C4-2B (cell line): Measurements from ENCODE around the gene TNFRSF13B.

Source experiments
- H3K27ac ChIP-seq: fragments of 450-650 bp; 2 replicates; pipeline ENCODE4 v1.5.1; 2017
- CTCF ChIP-seq: fragments of 450-650 bp; conservative IDR thresholded peaks from 2 replicates; pipeline ENCODE4 v1.5.1; 2017; ENCODE audit warnings: mild to moderate bottlenecking
- ZFX ChIP-seq: fragments of 450-650 bp; IDR thresholded peaks from 2 replicates; pipeline ENCODE4 v1.6.1; 2017

The TNFRSF13B gene

GRCh38 chr17:16995930-16996329, 24.0 kb upstream of the TNFRSF13B start:
- no peak overlapping the region for H3K27ac ChIP-seq
- TF ChIP-seq ZFX (no peak), CTCF (no peak)

- no peak overlapping the region for H3K27ac ChIP-seq
- TF ChIP-seq CTCF: no peak
- TF ChIP-seq ZFX: no peak
Measured at GRCh38 chr17:16994631-16995030, 22.7 kb upstream of the TNFRSF13B start.

GRCh38 chr17:16991349-16992009, 19.6 kb upstream of the TNFRSF13B start:
- no peak overlapping the region for H3K27ac ChIP-seq

GRCh38 chr17:16989953-16990860, 18.3 kb upstream of the TNFRSF13B start:
- TF ChIP-seq ZFX (no peak), CTCF (no peak)
- H3K27ac ChIP-seq: no peak overlapping the region

More at GRCh38 chr17:16991349-16992009, 19.6 kb upstream of the TNFRSF13B start:
- TF ChIP-seq ZFX (no peak), CTCF (peak; percentile 91)

GRCh38 chr17:16989230-16989952, 17.5 kb upstream of the TNFRSF13B start:
- H3K27ac ChIP-seq: no peak overlapping the region
- TF ChIP-seq ZFX (no peak), CTCF (no peak)

- TF ChIP-seq ZFX (no peak), CTCF (no peak)
- H3K27ac ChIP-seq: no peak overlapping the region
Measured at GRCh38 chr17:16988749-16989229, 16.9 kb upstream of the TNFRSF13B start.
